K562 (cell line): ENCODE measurements around the gene ERP44. TPM values are rescaled to one million over a fixed set of nuclear protein-coding genes. Genes with fewer than 3 reads are reported as not detected.

ENCODE experiments used
- DACH1 ChIP-seq: fragments of 450-650 bp; IDR thresholded peaks from 2 replicates; pipeline ENCODE4 v1.6.1; 2018; ENCODE audit not compliant: partially characterized antibody
- FOXK2 ChIP-seq, 2 experiments: fragments of 450-650 bp; IDR thresholded peaks in 1 of 2; conservative IDR thresholded peaks in 1 of 2; 2 replicates each; pipeline ENCODE4 v1.6.1; 2016; ENCODE audit warnings: low read depth in 2 of 2, mild to moderate bottlenecking in 1 of 2
- MCM5 ChIP-seq: fragments of 450-650 bp; IDR thresholded peaks from 2 replicates; pipeline ENCODE4 v1.6.1; 2016; ENCODE audit warnings: low read depth
- MTA2 ChIP-seq: fragments of 450-650 bp; IDR thresholded peaks from 2 replicates; pipeline ENCODE4 v1.6.1; 2016; ENCODE audit warnings: low read depth
- MYBL2 ChIP-seq, 2 experiments: fragments of 450-650 bp in 1 of 2; sonication (generic) in 1 of 2; formaldehyde crosslinking in 1 of 2; IDR thresholded peaks; 2 replicates each; pipeline versions ENCODE4 v1.6.1 to v1.8.1; 2017 to 2022; ENCODE audit warnings: borderline replicate concordance in 1 of 2, inconsistent platforms in 1 of 2, low read depth in 1 of 2, mild to moderate bottlenecking in 1 of 2, missing genetic modification reagents in 1 of 2, moderate library complexity in 1 of 2
- PYGO2 ChIP-seq: fragments of 450-650 bp; IDR thresholded peaks from 2 replicates; pipeline ENCODE4 v1.6.1; 2016; ENCODE audit warnings: mild to moderate bottlenecking, missing genetic modification characterization, moderate library complexity, missing compliant biosample characterization
- ZNF224 ChIP-seq: sonication (generic); formaldehyde crosslinking; IDR thresholded peaks from 2 replicates; pipeline ENCODE4 v1.8.0; 2022; ENCODE audit warnings: mild to moderate bottlenecking, missing genetic modification reagents
- ZNF431 ChIP-seq: sonication (generic); formaldehyde crosslinking; IDR thresholded peaks from 2 replicates; pipeline ENCODE4 v1.8.0; 2022; ENCODE audit warnings: mild to moderate bottlenecking, missing genetic modification reagents
- polyA plus RNA-seq, 8 experiments: library from polyadenylated mRNA; depleted of rRNA in 4 of 8; stranded (reverse) in 5 of 8; unstranded in 3 of 8; fragments of >200 nt; fragmentation: Nextera tagmentation in 2 of 8; fragmentation: Illumina TruSeq in 1 of 8; extraction: Ambion mirVana in 2 of 8; extraction: Trizol in 1 of 8; gene quantifications; 2 replicates each; pipeline versions ENCODE4 v1.2.1 to v1.2.3, GENCODE V29; 2011 to 2014; ENCODE audit warnings: inconsistent platforms in 1 of 8, missing spikeins in 1 of 8
- total RNA-seq, 7 experiments: library from RNA; depleted of rRNA in 6 of 7; stranded (reverse); fragments of >200 nt in 6 of 7; fragmentation: Illumina TruSeq in 2 of 7; extraction: Trizol in 2 of 7; gene quantifications; 2 replicates each; pipeline versions ENCODE4 v1.2.1 to v1.2.3, GENCODE V29; 2011 to 2021; ENCODE audit warnings: low replicate concordance in 1 of 7
- TF ChIP-seq, protein P1 (sequence below), 2 experiments: fragments of 450-650 bp; formaldehyde crosslinking in 1 of 2; IDR thresholded peaks; 2 replicates each; pipeline versions ENCODE4 v1.4.0 to v1.6.1; 2014 to 2020; ENCODE audit warnings: mild to moderate bottlenecking in 2 of 2, borderline replicate concordance in 1 of 2, low read depth in 1 of 2
- TF ChIP-seq, protein P2 (sequence below): IDR thresholded peaks from 2 replicates; pipeline ENCODE4 v1.6.1; 2011; ENCODE audit not compliant: insufficient read length; ENCODE audit errors: extremely low read depth
- TF ChIP-seq, protein P3 (sequence below): fragments of 250-450 bp; sonication (Bioruptor Pico); IDR thresholded peaks from 2 replicates; pipeline ENCODE4 v1.8.0; 2021; ENCODE audit warnings: moderate library complexity, mild to moderate bottlenecking, inconsistent platforms

ERP44 gene
- total and polyA plus RNA-seq, 9 of the 15 experiments (the other 6 are each of a cell fraction or from before 2014, with no cell fraction given) = 9.2 to 23.4 (median 13.6) TPM

DNA sequence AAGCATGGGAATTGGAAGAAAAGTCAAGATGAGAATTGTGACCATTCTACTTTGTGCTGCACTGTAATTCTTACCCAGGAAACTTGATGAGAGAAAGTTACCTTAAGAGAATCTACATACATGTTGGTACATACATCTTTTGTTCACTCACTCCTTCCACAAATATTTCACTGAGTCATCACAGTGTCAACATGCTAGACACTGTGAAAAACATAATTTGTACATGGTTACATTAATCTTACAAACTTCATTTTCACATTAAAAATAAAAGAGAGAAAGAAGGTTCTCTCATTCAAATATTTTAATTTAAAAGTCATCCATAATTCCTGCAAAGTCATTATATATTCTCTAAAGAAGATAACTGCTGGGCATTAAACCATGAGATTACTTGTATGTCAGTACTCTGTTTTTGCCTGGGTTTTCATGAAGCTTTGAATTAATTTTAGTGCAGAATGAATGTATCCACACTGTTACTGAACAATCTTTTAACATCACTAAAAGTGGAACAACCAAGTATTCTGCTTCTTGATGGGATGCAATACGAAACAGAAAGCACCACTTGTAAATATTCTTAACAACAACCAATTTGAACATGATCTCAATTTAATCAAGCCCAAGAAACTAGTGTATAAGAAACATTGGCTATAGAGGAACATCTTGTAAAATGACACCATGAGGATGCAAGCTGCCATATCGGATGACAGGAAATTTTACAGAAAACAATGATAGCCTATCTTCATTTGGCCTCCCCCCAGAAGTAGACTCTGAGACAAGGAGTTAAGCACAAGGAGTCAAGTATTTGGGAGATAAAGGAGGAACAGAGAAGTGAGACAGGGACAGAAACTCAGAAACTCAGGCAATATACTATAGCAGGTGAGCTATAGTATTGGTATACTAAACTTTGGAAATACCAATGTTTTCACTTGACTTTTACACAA is 28.4 kb downstream of the ERP44 start (continued):
- TF ChIP-seq, protein P1, sequence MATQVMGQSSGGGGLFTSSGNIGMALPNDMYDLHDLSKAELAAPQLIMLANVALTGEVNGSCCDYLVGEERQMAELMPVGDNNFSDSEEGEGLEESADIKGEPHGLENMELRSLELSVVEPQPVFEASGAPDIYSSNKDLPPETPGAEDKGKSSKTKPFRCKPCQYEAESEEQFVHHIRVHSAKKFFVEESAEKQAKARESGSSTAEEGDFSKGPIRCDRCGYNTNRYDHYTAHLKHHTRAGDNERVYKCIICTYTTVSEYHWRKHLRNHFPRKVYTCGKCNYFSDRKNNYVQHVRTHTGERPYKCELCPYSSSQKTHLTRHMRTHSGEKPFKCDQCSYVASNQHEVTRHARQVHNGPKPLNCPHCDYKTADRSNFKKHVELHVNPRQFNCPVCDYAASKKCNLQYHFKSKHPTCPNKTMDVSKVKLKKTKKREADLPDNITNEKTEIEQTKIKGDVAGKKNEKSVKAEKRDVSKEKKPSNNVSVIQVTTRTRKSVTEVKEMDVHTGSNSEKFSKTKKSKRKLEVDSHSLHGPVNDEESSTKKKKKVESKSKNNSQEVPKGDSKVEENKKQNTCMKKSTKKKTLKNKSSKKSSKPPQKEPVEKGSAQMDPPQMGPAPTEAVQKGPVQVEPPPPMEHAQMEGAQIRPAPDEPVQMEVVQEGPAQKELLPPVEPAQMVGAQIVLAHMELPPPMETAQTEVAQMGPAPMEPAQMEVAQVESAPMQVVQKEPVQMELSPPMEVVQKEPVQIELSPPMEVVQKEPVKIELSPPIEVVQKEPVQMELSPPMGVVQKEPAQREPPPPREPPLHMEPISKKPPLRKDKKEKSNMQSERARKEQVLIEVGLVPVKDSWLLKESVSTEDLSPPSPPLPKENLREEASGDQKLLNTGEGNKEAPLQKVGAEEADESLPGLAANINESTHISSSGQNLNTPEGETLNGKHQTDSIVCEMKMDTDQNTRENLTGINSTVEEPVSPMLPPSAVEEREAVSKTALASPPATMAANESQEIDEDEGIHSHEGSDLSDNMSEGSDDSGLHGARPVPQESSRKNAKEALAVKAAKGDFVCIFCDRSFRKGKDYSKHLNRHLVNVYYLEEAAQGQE (IDR thresholded peaks at IDR 0.05; ENCODE audit: borderline replicate concordance) = no peak
- TF ChIP-seq, protein P1 (CRISPR knock-in tag; IDR thresholded peaks at IDR 0.05; ENCODE audit: low read depth) = no peak
- no peak for TF ChIP-seq PYGO2 (tag)
- TF ChIP-seq, protein P2, sequence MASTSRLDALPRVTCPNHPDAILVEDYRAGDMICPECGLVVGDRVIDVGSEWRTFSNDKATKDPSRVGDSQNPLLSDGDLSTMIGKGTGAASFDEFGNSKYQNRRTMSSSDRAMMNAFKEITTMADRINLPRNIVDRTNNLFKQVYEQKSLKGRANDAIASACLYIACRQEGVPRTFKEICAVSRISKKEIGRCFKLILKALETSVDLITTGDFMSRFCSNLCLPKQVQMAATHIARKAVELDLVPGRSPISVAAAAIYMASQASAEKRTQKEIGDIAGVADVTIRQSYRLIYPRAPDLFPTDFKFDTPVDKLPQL = no peak
- TF ChIP-seq MCM5 = no peak
- TF ChIP-seq, protein P3, sequence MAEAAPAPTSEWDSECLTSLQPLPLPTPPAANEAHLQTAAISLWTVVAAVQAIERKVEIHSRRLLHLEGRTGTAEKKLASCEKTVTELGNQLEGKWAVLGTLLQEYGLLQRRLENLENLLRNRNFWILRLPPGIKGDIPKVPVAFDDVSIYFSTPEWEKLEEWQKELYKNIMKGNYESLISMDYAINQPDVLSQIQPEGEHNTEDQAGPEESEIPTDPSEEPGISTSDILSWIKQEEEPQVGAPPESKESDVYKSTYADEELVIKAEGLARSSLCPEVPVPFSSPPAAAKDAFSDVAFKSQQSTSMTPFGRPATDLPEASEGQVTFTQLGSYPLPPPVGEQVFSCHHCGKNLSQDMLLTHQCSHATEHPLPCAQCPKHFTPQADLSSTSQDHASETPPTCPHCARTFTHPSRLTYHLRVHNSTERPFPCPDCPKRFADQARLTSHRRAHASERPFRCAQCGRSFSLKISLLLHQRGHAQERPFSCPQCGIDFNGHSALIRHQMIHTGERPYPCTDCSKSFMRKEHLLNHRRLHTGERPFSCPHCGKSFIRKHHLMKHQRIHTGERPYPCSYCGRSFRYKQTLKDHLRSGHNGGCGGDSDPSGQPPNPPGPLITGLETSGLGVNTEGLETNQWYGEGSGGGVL (CRISPR knock-in tag) = no peak
- TF ChIP-seq MTA2 = peak; percentile 62
- no peak for TF ChIP-seq ZNF431 (CRISPR knock-in tag)
- TF ChIP-seq MYBL2 (IDR thresholded peaks at IDR 0.05; ENCODE audit: low read depth) = 0 out of 2 replicates have a peak, but pooled peaks have one; percentile 38
- no peak for TF ChIP-seq MYBL2 (CRISPR knock-in tag; IDR thresholded peaks at IDR 0.05; ENCODE audit: borderline replicate concordance)
- no peak for TF ChIP-seq ZNF224 (CRISPR knock-in tag)
- no peak for TF ChIP-seq DACH1
- TF ChIP-seq FOXK2 (conservative IDR thresholded peaks at IDR 0.05 in 1 of 2, IDR thresholded peaks at IDR 0.05 in 1 of 2; ENCODE audit: low read depth in 2 of 2) = no peak
